A549 (cell line): ENCODE measurements around the gene RPA1.

Experiments used
- CBX2 ChIP-seq: fragments of 200-600 bp; sonication (generic); IDR thresholded peaks from 2 replicates; pipeline ENCODE4 v1.6.1; 2016; ENCODE audit warnings: low read depth, mild to moderate bottlenecking, borderline replicate concordance
- CEBPB ChIP-seq, 2 experiments: fragments of >200 bp in 1 of 2; sonication (Bioruptor Twin) in 1 of 2; formaldehyde crosslinking in 1 of 2; IDR thresholded peaks; 2 replicates each; pipeline ENCODE4 v1.6.1; 2012 to 2016
- HEYL ChIP-seq: fragments of 250-450 bp; sonication (Bioruptor Pico); IDR thresholded peaks from 2 replicates; pipeline ENCODE4 v1.8.0; 2021; ENCODE audit warnings: mild to moderate bottlenecking, moderate library complexity
- RAD21 ChIP-seq, 2 experiments: fragments of >200 bp in 1 of 2; sonication (Bioruptor Twin) in 1 of 2; formaldehyde crosslinking in 1 of 2; IDR thresholded peaks in 1 of 2; conservative IDR thresholded peaks in 1 of 2; 2 replicates in 1 of 2; 3 replicates in 1 of 2; pipeline ENCODE4 v1.6.1; 2012 to 2018; ENCODE audit warnings: inconsistent platforms in 1 of 2
- RARB ChIP-seq: fragments of 250-450 bp; sonication (Bioruptor Pico); IDR thresholded peaks from 2 replicates; pipeline ENCODE4 v1.8.0; 2021; ENCODE audit warnings: mild to moderate bottlenecking, moderate library complexity
- RCOR1 ChIP-seq: fragments of 150-350 bp; IDR thresholded peaks from 2 replicates; pipeline ENCODE4 v1.6.1; 2014; ENCODE audit warnings: antibody characterized with exemption, low read length, low read depth
- ZNF302 ChIP-seq: fragments of 250-450 bp; sonication (Bioruptor Pico); IDR thresholded peaks from 2 replicates; pipeline ENCODE4 v1.9.0; 2021; ENCODE audit warnings: inconsistent platforms, mild to moderate bottlenecking, moderate library complexity
- TF ChIP-seq, protein P1 (sequence below): fragments of >200 bp; sonication (Bioruptor Twin); formaldehyde crosslinking; IDR thresholded peaks from 3 replicates; pipeline ENCODE4 v1.5.1; 2016
- TF ChIP-seq, protein P2 (sequence below): IDR thresholded peaks from 2 replicates; pipeline ENCODE4 v1.6.1; 2012
- TF ChIP-seq, protein P3 (sequence below): fragments of 200-600 bp; sonication (generic); IDR thresholded peaks from 2 replicates; pipeline ENCODE4 v1.6.1; 2016; ENCODE audit warnings: antibody characterized with exemption, mild to moderate bottlenecking, moderate library complexity

DNA sequence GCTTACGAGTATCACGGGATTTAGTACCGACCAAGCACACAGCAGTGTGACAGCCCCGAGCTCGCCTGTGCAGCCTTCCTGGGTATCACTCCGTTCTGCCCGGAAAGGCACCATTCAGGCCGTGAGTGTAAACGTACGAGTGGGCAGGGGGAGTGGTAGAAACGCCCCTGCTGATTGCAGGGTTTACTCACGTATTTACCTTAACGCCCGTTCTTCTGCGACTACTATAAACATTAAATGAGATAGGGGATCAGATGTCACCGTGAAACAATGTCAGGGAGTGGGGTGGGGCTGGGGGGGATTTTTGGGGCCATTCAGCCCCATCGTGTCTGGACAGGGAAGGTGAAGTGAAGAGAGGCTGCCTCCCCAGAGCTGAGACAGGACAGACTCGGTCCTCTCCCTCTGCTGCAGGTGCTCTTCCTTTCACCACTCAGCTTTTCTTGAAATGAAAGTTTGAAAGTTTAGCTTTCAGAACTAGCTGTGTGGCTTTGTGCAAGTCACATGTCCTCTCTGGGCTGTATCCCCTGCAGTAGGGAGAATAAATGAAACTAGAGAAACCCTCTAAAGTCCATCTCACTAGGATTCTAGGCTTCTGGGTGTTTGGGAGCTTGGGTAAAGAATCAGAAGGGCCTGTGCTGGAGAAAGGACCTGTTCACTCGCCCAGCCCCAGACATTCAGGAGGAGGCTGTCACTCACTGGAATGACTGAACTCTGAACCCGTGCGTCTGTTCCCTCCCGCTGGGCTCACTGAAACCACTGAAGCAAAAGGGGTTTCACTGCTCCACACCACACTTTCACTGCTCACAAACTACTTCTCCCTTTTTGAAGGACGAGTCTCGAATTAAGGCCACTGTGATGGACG, 66.7 kb downstream of the RPA1 start:
- TF ChIP-seq RAD21 (conservative IDR thresholded peaks at IDR 0.05 in 1 of 2, IDR thresholded peaks at IDR 0.05 in 1 of 2) = no peak
- TF ChIP-seq, protein P1, sequence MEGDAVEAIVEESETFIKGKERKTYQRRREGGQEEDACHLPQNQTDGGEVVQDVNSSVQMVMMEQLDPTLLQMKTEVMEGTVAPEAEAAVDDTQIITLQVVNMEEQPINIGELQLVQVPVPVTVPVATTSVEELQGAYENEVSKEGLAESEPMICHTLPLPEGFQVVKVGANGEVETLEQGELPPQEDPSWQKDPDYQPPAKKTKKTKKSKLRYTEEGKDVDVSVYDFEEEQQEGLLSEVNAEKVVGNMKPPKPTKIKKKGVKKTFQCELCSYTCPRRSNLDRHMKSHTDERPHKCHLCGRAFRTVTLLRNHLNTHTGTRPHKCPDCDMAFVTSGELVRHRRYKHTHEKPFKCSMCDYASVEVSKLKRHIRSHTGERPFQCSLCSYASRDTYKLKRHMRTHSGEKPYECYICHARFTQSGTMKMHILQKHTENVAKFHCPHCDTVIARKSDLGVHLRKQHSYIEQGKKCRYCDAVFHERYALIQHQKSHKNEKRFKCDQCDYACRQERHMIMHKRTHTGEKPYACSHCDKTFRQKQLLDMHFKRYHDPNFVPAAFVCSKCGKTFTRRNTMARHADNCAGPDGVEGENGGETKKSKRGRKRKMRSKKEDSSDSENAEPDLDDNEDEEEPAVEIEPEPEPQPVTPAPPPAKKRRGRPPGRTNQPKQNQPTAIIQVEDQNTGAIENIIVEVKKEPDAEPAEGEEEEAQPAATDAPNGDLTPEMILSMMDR = no peak
- no peak for TF ChIP-seq RCOR1
- TF ChIP-seq, protein P2, sequence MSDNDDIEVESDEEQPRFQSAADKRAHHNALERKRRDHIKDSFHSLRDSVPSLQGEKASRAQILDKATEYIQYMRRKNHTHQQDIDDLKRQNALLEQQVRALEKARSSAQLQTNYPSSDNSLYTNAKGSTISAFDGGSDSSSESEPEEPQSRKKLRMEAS = no peak
- TF ChIP-seq, protein P3, sequence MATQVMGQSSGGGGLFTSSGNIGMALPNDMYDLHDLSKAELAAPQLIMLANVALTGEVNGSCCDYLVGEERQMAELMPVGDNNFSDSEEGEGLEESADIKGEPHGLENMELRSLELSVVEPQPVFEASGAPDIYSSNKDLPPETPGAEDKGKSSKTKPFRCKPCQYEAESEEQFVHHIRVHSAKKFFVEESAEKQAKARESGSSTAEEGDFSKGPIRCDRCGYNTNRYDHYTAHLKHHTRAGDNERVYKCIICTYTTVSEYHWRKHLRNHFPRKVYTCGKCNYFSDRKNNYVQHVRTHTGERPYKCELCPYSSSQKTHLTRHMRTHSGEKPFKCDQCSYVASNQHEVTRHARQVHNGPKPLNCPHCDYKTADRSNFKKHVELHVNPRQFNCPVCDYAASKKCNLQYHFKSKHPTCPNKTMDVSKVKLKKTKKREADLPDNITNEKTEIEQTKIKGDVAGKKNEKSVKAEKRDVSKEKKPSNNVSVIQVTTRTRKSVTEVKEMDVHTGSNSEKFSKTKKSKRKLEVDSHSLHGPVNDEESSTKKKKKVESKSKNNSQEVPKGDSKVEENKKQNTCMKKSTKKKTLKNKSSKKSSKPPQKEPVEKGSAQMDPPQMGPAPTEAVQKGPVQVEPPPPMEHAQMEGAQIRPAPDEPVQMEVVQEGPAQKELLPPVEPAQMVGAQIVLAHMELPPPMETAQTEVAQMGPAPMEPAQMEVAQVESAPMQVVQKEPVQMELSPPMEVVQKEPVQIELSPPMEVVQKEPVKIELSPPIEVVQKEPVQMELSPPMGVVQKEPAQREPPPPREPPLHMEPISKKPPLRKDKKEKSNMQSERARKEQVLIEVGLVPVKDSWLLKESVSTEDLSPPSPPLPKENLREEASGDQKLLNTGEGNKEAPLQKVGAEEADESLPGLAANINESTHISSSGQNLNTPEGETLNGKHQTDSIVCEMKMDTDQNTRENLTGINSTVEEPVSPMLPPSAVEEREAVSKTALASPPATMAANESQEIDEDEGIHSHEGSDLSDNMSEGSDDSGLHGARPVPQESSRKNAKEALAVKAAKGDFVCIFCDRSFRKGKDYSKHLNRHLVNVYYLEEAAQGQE = no peak
- TF ChIP-seq CBX2 = no peak
- TF ChIP-seq CEBPB (IDR thresholded peaks at IDR 0.05) = no peak
- no peak for TF ChIP-seq RARB
- TF ChIP-seq HEYL = no peak
- no peak for TF ChIP-seq ZNF302 (CRISPR knock-in tag)
